Fibroblast of skin of back (primary cell): Measurements from ENCODE around the gene SLC7A5.

Experiments used
- DNase-seq: peaks from one replicate; pipeline ENCODE4 v3.0.0-alpha.2; 2013

Gene SLC7A5

GRCh38 chr16:87845807-87846619, 23.3 kb downstream of the SLC7A5 start:
- DNase-seq, result no peak

GRCh38 chr16:87845213-87845612, 24.1 kb downstream of the SLC7A5 start:
- DNase-seq, result no peak

- no peak for DNase-seq
Measured at GRCh38 chr16:87844809-87845208, 24.5 kb downstream of the SLC7A5 start.

- peak; percentile 55 for DNase-seq
Measured at GRCh38 chr16:87844120-87844733, 25.1 kb downstream of the SLC7A5 start.

- no peak for DNase-seq
Measured at GRCh38 chr16:87843678-87844105, 25.6 kb downstream of the SLC7A5 start.

- no peak for DNase-seq
Measured at GRCh38 chr16:87842209-87842869, 27.0 kb downstream of the SLC7A5 start.

GRCh38 chr16:87841340-87842208, 27.7 kb downstream of the SLC7A5 start:
- DNase-seq, result no peak

GRCh38 chr16:87840271-87840978, 28.9 kb downstream of the SLC7A5 start:
- no peak for DNase-seq

- DNase-seq, result no peak
Measured at GRCh38 chr16:87839542-87840270, 29.6 kb downstream of the SLC7A5 start.

GRCh38 chr16:87838643-87839541, 30.4 kb downstream of the SLC7A5 start:
- no peak for DNase-seq

GRCh38 chr16:87837627-87838289, 31.5 kb downstream of the SLC7A5 start:
- DNase-seq, result no peak

- DNase-seq, result no peak
Measured at GRCh38 chr16:87836844-87837581, 32.3 kb downstream of the SLC7A5 start.

GRCh38 chr16:87836346-87836843, 32.9 kb downstream of the SLC7A5 start:
- no peak for DNase-seq

GRCh38 chr16:87835882-87836331, 33.4 kb downstream of the SLC7A5 start:
- DNase-seq, result no peak

- no peak for DNase-seq
Measured at GRCh38 chr16:87834668-87835473, 34.4 kb downstream of the SLC7A5 start.

- DNase-seq, result no peak
Measured at GRCh38 chr16:87834005-87834667, 35.2 kb downstream of the SLC7A5 start.

GRCh38 chr16:87833548-87833947, 35.8 kb downstream of the SLC7A5 start:
- DNase-seq, result no peak
